Right lung (tissue), 5 donors: Measurements from ENCODE around the gene TRIOBP. TPM values are rescaled to one million over a fixed set of nuclear protein-coding genes. Genes with fewer than 3 reads are reported as not detected.
"Not testable (repeated sequence)": the region's sequence is repeated elsewhere in the genome, so short reads cannot be mapped to it uniquely, and the experiment has no call there.

Experiments
- DNase-seq, 2 donors: peaks; one replicate each; pipeline ENCODE4 v3.0.0-alpha.2; 2013
- polyA plus RNA-seq, 5 donors: library from polyadenylated mRNA; unstranded; fragments of 120-200 nt; gene quantifications; one replicate each; pipeline versions ENCODE4 v1.2.1 to v1.2.3, GENCODE V29; 2013; ENCODE audit warnings: inconsistent platforms in 1 of 5, low replicate concordance in 1 of 5; ENCODE audit not compliant: insufficient read length in 5 of 5, insufficient read depth in 1 of 5

Gene TRIOBP
- polyA plus RNA-seq, 5 donors: 51.7 to 86.8 (median 63.2) TPM

DNA sequence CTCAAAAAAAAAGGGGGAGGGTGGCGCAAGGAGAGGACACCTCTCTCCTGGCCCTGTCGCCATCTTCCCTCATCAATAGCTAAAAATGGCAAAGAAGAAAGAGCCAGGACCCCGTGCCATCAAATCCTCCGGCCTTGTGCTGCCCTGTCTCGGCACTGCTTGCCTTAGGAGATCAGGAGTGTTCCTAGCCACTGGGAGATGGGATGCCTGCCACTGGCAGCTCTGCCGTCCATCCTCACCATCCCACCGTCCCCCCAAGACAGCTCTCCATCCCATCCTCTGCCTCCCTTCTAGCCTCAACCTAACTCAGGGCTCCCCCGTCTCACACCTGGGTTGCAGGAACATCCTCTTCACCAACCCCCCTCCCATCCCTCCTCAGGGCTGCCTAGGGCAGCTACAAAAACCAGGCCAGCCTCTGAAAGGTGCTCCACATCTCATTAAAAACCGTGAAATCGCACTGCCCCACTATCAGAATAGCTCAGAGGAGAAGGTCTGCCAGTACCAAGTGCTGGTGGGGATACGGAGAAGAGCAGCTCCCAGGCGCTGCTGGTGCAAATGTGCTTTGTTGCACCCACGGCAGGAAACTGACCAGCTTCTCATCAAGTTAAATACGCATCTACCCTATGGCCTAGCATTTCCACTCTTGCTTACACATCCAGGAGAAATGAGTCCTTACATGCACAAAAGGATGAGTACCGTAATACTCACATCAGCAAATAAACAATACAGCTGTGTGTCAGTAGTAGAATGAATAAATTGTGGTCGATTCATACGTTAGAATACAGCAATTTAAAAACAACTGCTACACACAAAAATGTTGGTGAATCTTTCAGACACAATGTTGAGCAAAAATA, 79.2 kb downstream of the TRIOBP start:
- DNase-seq: no peak

DNA sequence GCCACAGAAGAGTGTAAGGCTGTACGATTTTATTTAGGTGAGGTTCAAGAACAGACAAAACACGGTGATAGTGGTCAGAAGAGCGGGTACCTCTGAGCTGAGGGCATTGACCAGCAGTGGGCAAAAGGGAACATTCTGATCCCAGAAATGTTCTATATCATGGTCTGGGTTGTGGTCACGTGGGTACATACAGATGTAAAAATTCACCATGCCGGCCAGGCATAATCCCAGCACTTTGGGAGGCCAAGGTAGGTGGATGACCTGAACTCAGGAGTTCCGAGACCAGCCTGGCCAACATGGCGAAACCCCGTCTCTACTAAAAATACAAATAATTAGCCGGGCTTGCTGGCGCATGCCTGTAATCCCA, 79.8 kb downstream of the TRIOBP start:
- no peak for DNase-seq

DNA sequence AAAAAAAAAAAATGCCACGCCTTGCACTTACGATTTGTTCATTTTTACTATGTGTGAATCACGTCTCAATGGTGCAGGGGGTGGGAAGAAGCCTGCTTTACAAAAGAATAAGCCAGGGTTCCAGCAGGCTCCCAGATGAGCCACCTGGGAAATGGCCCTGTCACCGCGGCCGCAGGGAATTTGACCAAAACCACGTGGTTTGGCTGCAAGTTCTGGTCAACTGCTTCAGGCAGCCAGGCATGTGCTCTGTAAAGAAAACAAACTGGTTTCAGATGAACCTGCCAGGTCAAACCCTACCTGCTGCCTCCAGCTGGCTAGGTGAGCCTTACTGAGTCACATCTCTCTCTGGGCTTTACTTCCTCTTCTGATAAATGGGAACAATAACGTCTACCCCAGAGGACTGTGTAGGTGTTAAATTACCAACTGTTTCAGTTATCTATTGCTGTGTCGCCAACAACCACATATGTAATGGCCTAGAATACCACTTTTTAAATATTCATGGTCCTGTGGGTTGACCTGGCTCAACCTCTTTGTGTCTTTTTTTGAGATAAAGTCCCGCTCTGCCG, 80.4 kb downstream of the TRIOBP start:
- DNase-seq: no peak

DNA sequence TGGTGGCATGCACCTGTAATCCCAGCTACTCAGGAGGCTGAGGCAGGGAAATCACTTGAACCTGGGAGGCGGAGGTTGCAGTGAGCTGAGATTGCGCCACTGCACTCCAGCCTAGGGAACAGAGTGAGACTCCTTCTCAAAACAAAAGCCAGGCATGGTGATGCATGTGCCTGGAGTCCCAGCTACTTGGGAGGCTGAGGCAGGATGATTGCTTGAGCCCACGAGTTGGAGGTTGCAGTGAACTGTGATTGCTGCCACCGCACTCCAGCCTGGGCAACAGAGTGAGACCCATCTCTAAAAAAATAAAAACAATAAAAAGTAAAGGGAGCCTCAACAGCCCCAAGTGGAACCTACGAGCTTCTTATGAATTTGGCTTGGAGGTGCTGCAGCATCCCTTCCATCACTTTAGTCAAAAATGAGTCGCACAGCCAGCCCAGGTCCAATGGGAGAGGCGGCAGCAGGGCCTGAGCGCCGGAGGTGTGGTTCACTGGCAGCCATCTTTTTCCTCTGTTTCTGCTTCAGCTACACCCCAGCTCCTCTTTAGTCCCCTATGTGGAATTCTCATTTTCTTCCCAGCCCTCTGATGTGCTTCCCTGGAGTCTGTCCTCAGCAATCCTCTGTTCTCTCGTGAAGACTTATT, 81.6 kb downstream of the TRIOBP start:
- no peak for DNase-seq

DNA sequence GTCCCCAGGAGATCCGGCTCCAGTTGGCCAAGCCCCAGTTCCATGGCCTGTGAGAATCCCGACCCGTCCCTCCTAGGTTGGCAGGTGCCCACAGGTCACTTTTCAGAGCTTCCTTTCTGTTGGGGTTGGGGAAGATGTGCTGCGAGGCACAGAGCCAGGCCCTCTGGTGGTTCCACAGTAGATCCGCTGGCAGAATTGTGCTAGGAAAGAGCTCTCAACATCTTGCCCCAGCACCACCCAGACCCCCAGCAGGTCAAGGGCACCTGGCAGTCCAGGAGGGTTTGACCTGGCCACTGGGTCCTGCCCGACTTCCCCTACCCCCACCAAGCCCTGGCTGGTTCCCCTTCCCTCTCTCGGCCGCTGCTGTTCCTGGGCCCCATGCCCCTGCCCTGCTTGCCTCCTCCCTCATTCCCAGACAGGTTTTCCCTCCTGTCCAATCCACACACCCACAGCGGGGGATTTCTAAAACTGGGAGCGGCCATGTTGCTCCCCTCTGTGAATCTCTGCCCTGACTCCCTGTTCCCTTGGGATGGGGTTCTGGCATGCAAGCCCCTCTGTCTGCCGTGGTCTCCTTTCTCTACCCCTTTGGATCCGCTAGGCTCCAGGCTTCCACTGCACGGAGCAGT, 84.7 kb downstream of the TRIOBP start:
- DNase-seq: no peak

DNA sequence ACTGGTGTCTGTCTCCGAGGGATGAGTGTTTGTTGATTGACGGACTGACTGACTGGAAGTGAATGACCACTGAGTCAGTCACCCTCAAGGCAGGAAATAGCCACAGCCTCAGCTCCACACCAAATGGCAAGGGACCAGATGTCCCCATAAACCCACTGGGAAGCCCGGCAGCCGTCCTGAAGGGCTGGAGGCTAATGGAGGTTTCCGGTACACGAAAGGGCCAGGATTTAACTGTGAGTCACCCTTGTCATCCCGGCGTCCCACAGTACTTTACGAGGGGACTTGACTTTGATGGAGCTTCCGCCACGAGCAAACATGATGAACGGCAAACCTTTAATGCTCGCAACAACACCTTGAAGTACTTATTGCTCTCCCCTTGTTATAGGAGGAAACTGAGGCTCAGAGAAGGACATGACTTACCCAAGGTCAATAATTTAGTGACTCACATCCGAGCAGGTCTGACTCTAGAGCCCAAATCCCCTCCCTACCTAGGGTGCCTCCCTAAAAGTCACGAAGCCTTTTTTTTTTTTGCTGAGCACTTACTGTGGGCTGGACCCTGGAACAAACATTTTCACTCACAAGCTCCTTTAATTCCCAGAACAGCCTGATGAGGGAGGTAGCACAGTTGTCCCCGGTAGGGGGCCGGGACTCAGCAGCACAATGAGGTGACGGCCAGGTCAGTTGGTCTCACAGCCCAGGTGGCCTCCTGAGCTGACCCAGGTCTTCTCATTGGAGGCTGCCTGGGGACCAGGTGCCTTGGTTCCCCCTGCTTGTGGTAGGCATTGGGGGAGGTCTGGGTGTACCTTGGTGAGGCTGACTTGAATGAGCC, 85.7 kb downstream of the TRIOBP start:
- no peak for DNase-seq

DNA sequence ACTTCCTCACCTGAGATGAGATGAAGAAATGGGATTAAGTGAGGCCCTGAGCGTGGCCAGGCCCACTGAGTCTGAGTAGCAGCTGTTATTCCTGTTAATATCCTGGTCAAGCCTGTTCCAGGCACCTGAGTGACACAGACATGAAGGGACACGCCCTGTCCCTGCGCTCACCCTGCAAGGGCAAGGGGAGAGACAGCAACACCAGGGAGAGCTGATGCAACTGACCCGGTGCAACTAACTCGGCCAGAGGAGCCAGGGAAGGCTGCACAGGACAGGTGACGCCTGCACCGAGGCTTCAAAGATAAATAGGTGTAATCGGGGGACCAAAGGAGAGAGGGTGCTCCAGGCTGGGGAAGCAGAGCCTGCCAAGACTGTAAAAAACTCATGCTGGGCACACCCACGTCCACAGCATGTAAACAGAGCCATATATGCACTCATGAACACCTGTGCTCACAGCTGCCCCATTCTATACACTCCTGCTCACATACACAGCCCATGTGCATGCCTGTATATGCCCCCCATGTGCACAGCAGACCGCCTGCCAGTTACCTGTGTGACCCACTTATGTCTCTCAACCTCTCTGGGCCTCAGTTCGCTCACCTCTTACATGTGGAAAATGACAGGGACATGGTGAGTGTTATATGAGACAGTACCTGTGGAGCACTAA, 88.1 kb downstream of the TRIOBP start:
- no peak for DNase-seq

DNA sequence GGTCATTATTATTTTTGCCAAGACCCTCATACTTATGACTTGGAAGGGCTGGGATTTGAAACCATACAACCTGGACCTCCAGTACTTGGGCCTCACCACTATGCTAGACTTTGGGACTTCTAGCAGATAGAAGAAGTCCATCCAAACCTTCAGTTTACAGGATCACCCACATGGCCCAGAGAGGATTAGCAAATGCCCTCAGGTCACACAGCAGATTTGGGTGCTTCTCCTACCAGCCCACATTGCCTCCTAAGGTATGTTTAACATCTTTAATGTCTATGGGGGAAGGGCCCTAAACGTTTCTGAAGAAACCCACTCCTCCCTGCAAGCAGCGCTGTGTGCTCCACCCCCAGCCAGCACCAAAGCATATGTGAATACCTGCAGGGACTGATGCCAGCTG, 93.4 kb downstream of the TRIOBP start:
- no peak for DNase-seq

DNA sequence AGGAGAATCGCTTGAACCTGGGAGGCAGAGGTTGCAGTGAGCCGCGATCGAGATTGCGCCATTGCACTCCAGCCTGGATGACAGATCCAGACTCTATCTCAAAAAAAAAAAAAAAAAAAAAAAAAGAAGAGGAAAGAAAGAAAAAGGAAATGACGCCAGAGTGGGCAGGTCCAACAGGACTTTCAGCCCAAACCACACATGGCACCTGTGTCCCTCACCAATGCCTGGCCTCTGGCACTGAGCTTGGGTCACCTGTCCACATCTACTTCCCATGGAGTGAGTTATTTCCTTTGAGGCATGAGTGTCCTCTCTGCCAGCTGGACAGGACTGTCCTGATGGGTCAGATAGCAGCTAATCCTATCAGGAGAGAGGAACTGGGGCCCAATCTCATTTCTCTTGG, 95.6 kb downstream of the TRIOBP start:
- DNase-seq: no peak

DNA sequence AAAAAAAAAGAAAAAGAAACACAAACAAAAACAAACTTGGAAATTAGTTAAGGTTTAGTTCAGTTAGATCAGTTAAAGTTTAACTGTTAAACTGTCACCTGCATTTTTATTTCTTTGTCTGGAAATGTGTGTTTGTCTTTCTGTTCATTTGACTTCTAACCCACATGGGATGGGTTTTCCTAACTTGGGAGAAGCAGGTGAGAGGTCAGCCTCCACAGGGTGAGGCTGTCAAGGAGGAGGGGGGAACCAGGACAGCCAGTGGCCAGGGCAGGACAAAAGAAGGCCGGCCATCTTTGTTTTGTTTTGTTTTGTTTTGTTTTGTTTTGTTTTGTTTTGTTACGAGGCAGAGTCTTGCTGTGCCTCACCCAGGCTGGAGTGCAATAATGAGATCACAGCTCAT, 97.5 kb downstream of the TRIOBP start:
- DNase-seq: no peak

DNA sequence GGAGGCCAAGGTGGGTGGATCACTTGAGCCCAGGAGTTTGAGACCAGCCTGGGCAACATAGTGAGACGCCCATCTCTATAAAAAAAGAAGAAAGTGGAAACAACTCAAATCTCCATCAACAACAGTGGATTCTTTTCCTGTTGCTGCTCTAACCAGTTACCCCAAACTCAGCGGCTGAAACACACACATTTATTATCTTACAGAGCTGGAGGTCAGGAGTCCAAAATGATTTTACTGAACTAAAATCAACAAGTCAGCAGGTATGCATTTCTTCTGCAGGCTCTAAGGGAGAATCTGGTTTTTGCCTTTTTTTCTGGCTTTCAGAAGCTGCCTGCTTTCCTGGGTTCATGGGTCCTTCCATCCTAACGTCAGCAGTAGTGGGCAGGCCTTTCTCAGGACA, 99.2 kb downstream of the TRIOBP start:
- DNase-seq: no peak

DNA sequence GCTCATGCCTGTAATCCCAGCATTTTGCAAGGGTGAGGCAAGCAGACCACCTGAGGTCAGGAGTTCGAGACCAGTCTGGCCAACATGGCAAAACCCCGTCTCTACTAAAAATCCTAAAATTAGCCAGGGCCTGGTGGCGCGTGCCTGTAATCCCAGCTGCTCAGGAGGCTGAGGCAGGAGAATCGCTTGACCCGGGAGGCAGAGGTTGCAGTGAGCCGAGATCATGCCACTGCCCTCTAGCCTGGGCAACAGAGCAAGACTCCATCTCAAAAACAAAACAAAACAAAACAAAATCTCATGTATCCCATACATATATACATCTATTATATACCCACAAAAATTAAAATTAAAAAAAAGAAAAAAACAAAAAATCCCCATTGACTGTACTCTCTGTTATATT, 100.4 kb downstream of the TRIOBP start:
- not testable (repeated sequence) for DNase-seq

DNA sequence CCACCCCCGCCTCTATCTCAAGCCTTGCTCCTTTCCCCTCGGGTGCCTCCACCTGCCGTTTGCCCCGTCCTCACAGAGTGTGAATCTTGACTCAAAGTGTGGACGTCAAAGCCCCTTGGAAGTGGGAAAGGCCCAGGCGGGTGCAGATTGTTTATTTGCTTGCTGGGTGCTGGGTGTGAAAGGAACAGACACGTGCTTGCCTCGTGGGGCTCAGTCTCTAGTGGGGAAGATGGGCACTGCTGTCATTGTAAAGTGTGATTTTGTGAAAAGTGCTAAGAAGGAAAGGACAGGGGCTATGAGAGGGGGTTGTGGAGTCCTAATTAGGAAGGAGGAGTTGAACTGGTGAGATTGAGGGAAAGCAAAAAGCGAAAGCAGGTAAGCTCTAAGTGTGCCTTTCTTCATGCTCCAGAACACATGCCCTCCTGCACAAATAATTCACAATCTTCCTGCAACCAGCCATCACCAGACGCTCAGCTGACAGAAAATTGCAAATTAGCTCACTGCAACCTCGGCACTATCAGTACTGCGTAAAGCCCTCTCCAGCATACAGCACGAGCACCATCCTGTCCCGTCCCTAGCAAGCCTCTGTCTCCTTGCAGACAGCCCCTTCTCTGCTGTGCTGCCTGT, 101.1 kb downstream of the TRIOBP start:
- DNase-seq: no peak

DNA sequence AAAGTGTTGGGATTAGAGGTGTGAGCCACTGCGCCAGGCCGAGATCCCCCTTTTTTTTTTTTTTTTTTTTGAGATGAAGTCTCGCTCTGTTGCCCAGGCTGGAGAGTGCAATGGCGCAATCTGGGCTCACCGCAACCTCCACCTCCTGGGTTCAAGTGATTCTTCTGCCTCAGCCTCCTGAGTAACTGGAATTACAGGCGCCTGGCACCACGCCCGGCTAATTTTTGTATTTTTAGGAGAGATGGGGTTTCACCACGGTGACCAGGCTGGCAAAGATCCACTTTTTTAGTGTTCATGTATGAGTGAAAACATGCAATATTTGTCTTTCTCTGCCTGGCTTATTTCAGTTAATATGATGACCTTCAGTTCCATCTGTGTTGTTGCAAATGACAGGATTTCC, 103.1 kb downstream of the TRIOBP start:
- not testable (repeated sequence) for DNase-seq

DNA sequence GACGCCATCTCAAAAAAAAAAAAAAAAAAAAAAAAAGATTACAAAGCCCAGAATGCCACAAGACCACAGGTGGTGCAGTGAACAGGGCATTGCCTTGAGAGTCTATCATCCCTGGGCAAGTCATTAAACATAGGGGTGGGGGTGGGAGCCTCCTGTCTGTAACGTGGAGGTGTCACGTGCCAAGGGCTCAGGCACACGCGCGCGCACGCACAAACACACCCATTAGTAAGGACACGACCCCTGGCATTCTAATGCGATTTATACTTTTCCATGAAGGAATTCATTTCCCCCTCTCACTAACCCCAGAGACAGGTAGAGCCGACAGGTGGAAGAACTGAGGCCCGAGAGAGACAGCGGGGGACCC, 105.1 kb downstream of the TRIOBP start:
- DNase-seq: no peak

DNA sequence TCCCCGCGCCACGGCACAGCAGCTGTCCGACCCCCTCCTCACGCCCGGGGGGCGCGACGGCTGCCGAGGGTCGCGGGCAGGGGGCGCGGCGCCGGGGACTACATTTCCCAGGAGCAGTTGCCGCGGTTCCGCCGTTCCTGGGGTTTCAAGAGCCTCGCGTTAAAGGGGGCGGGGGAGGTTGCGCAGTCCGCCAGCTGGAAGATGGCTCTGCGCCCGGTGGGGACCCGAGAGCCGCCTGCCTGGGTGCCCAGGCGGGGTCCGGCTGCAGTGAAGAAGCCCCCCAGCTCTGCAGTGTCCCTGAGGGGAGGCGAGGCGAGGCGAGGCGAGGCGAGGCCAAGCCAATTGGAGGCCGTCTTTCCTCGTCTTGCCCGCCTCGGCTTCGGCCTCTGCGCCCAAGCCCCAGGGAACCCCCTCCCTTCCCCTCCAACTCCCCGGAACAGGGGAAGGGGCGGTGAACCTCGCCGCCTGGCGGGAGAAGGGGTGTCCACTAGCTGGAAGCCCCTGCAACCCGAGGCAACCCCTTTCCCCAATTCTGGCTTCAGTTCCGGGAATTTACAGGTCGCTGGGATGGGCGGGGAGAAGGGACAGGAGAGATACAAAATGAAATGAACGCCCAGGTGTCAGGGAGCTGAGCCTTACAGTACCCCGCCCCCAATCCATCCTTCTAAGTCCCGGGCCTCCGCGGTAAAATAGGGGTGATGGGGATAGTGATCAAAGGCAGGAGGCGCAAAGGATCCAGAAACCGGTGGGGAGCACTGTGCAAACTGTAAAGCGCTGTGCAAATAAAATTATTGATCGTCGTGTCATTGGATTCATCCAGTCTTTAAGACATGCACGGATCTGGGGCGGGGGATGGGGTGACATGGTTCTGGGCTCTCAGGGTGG, 105.7 kb downstream of the TRIOBP start:
- DNase-seq: peak; percentile 84 to 85

DNA sequence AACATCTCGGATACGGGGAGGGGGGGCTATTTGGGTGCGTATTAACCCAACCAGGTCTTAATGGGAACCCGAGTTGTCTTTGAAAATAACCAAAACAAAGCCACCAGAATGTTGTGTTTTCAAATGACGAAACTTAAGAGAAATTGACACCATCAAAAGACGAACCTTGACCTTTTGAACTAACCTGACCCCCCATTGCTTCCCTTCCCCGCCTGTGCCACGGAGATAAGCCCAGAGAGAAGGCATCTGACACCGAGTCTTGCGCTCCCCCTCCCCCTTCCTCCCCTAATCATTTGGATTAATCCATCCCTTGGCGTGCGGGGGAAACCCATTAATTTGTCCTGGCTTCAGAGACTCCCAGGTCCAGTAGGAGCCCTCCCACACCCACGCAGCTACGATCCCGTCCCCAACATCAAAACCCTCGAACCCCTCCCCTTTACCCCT, 106.4 kb downstream of the TRIOBP start:
- DNase-seq: no peak

DNA sequence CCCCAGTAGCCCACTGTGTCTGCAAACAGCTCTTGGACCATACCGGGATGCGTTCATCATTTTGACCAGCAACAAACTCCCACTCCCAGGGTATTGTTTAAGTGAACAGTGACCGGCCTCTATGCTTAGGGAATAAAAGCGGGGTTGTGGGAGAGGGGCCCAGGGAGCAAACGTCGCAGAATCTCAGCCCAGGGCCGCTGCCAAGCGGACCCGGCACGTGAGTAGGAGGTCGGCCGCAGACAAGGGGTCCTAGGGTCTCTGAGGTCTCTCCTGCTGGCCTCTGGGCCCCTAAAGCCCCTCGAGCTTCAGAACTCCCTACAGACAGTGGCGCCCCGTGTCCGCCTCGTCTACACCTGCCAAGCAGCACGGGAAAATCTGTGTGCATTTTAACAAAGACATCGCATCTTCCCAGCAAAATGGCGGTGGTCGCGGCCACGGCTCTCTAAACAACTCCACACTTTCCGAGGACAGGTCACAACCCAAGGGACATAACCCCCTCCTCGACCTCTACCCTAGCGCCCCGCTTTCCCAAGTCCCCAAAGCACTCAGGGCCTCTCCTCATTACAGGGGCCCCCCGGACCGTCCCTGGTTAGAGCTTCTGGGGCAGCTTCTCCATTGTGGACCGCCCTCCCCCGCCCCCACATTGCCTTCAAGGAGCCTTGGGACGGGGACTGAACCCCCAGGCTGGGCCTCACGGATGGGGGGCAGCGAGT, 106.9 kb downstream of the TRIOBP start:
- DNase-seq: no peak

DNA sequence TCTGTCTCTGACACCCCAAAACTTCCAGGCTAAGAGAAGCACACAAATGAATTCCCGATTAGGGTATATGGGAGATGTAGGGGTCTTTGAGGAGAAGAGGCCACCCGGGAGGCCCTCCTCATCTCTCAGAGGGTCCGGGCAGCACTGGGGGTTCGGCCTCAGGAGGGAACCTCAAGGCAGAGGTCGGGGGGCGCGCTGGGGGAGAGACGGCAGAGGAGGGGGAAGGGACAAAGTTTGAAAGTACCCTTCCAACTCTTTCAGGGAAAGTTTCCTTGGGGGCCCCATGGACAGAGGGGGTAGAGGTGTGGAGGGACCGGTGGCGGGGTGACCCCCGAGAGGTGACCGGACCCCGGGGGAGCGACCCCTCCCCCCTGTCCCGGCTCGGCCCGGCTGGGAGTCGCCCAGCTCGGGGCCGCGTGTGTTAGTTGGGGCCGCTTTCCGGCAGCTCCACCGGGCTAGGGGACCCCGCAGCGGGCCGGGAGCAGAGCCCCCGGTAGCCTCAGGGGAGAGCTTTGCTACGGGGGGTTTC, 107.6 kb downstream of the TRIOBP start:
- DNase-seq: no peak
